Osteoblast (primary cell): Measurements from ENCODE around the gene EPB41L4B. TPM values are rescaled to one million over a fixed set of nuclear protein-coding genes. Genes with fewer than 3 reads are reported as not detected.

Source experiments
- DNase-seq: peaks from one replicate; pipeline ENCODE4 v3.0.0; 2011; ENCODE audit warnings: low spot score, mixed read lengths; ENCODE audit not compliant: insufficient read length; ENCODE audit errors: missing footprints
- H2AFZ ChIP-seq: 2 replicates; pipeline ENCODE4 v1.6.0; 2011; ENCODE audit warnings: mild to moderate bottlenecking, low read length
- H3K27ac ChIP-seq: 2 replicates; pipeline ENCODE4 v1.5.1; 2011; ENCODE audit warnings: mild to moderate bottlenecking, low read depth, low read length, moderate library complexity
- H3K27me3 ChIP-seq: 2 replicates; pipeline ENCODE4 v1.6.0; 2012; ENCODE audit warnings: mild to moderate bottlenecking, control low read depth, inconsistent platforms, low read length, moderate library complexity; ENCODE audit not compliant: insufficient read depth
- H3K36me3 ChIP-seq: 2 replicates; pipeline ENCODE4 v1.5.1; 2011; ENCODE audit warnings: mild to moderate bottlenecking, low read length, control low read depth, moderate library complexity; ENCODE audit not compliant: insufficient read depth
- H3K4me1 ChIP-seq: 2 replicates; pipeline ENCODE4 v1.5.1; 2011; ENCODE audit warnings: mild to moderate bottlenecking, low read length, control low read depth, moderate library complexity; ENCODE audit not compliant: insufficient read depth
- H3K4me2 ChIP-seq: 2 replicates; pipeline ENCODE4 v1.6.0; 2011; ENCODE audit warnings: mild to moderate bottlenecking, low read length; ENCODE audit not compliant: insufficient read depth
- H3K4me3 ChIP-seq: fragments of 200-600 bp; sonication (generic); 3 replicates; pipeline ENCODE4 v1.5.1; 2012; ENCODE audit warnings: mild to moderate bottlenecking, low read length, inconsistent platforms; ENCODE audit not compliant: insufficient read depth
- H3K79me2 ChIP-seq: 2 replicates; pipeline ENCODE4 v1.6.0; 2012; ENCODE audit warnings: mild to moderate bottlenecking, low read length, control low read depth, inconsistent platforms; ENCODE audit not compliant: insufficient read depth
- H3K9me3 ChIP-seq: 2 replicates; pipeline ENCODE4 v1.5.1; 2011; ENCODE audit warnings: low read depth, low read length, control low read depth
- H4K20me1 ChIP-seq: 2 replicates; pipeline ENCODE4 v1.6.0; 2012; ENCODE audit warnings: mild to moderate bottlenecking, low read length, control low read depth; ENCODE audit not compliant: insufficient read depth
- CTCF ChIP-seq: IDR thresholded peaks from 2 replicates; pipeline ENCODE4 v1.5.1; 2011; ENCODE audit warnings: mild to moderate bottlenecking, low read depth, low read length, moderate library complexity; ENCODE audit errors: extremely low read depth
- total RNA-seq: library from RNA; depleted of rRNA; stranded (reverse); fragments of >200 nt; gene quantifications from 2 replicates; pipeline ENCODE4 v1.2.3, GENCODE V29; 2012

Gene EPB41L4B
- total RNA-seq, 1 donor, result 2.2 TPM

GRCh38 chr9:109248133-109248581, 72.7 kb downstream of the EPB41L4B start:
- peak; percentile 66 for DNase-seq
- H3K27me3 ChIP-seq, result no peaks in the 10 kb centered on the region
- no peaks in the 10 kb centered on the region for H4K20me1 ChIP-seq
- no peak overlapping the region for H3K27ac ChIP-seq
- H3K4me1 ChIP-seq, result peaks cover 26% of the 10 kb centered on the region
- H2AFZ ChIP-seq, result peak overlapping the region; percentile 27
- TF ChIP-seq CTCF, result peak; percentile 25
- H3K4me3 ChIP-seq, result no peak overlapping the region
- H3K36me3 ChIP-seq, result no peaks in the 10 kb centered on the region
- H3K4me2 ChIP-seq, result no peak overlapping the region
- H3K79me2 ChIP-seq, result no peaks in the 10 kb centered on the region
- H3K9me3 ChIP-seq, result no peaks in the 10 kb centered on the region

- peaks cover 21% of the 10 kb centered on the region for H3K4me1 ChIP-seq
These were observed 73.6 kb downstream of the EPB41L4B start for GRCh38 chr9:109247228-109247627.

GRCh38 chr9:109246533-109246932, 74.3 kb downstream of the EPB41L4B start:
- peaks cover 16% of the 10 kb centered on the region for H3K4me1 ChIP-seq
- H3K27ac ChIP-seq, result no peak overlapping the region
- no peak overlapping the region for H3K4me3 ChIP-seq
- H3K79me2 ChIP-seq, result no peaks in the 10 kb centered on the region
- no peaks in the 10 kb centered on the region for H3K27me3 ChIP-seq
- no peaks in the 10 kb centered on the region for H3K9me3 ChIP-seq
- no peaks in the 10 kb centered on the region for H4K20me1 ChIP-seq
- H3K4me2 ChIP-seq, result no peak overlapping the region
- no peak for DNase-seq
- H2AFZ ChIP-seq, result no peak overlapping the region
- H3K36me3 ChIP-seq, result no peaks in the 10 kb centered on the region
- no peak for TF ChIP-seq CTCF

More at GRCh38 chr9:109247228-109247627, 73.6 kb downstream of the EPB41L4B start:
- no peaks in the 10 kb centered on the region for H3K36me3 ChIP-seq
- no peak for TF ChIP-seq CTCF
- no peak for DNase-seq
- no peaks in the 10 kb centered on the region for H3K27me3 ChIP-seq
- no peak overlapping the region for H2AFZ ChIP-seq
- no peak overlapping the region for H3K4me2 ChIP-seq
- H3K79me2 ChIP-seq, result no peaks in the 10 kb centered on the region
- no peak overlapping the region for H3K27ac ChIP-seq
- H3K4me3 ChIP-seq, result no peak overlapping the region
- no peaks in the 10 kb centered on the region for H4K20me1 ChIP-seq
- no peaks in the 10 kb centered on the region for H3K9me3 ChIP-seq

GRCh38 chr9:109245310-109245897, 75.5 kb downstream of the EPB41L4B start:
- no peak overlapping the region for H3K4me3 ChIP-seq
- H3K27me3 ChIP-seq, result no peaks in the 10 kb centered on the region
- DNase-seq, result no peak
- no peaks in the 10 kb centered on the region for H3K79me2 ChIP-seq
- H4K20me1 ChIP-seq, result no peaks in the 10 kb centered on the region
- TF ChIP-seq CTCF, result no peak
- no peaks in the 10 kb centered on the region for H3K9me3 ChIP-seq
- no peak overlapping the region for H2AFZ ChIP-seq
- H3K4me1 ChIP-seq, result peaks cover 8% of the 10 kb centered on the region
- H3K36me3 ChIP-seq, result no peaks in the 10 kb centered on the region
- no peak overlapping the region for H3K27ac ChIP-seq
- no peak overlapping the region for H3K4me2 ChIP-seq
